Regular cardiac myocyte (primary cell): ENCODE measurements around the gene REN. TPM values are rescaled to one million over a fixed set of nuclear protein-coding genes. Genes with fewer than 3 reads are reported as not detected.

ENCODE experiments used
- total RNA-seq: library from RNA; depleted of rRNA; stranded (reverse); fragments of >200 nt; gene quantifications from 2 replicates; pipeline ENCODE4 v1.2.3, GENCODE V29; 2014

REN gene
- not detected in 2 replicates for total RNA-seq

DNA sequence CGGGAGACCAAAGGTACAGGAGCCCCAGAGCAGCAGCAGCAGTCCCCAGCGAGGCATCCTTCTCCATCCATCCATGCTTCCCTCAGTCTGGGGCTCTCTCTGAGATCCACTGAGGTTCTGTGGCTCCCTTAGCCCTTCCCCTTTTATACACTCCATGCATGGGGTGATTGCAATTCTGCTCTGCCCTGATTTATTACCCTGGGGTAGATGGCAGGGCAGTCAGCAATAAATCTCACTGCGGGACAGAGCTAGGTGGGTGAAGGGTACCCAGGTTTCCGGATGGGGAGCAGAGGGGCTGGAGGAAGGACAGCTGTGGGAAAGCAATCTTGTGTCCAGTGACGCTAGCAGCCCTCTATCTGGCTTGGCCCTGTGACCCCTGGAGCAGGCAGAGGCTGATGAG, at the start of gene REN:
Gene REN, minus strand, starts transcription at position 119 of the 400 bp plus-strand sequence. Its CDS starts 44 bp downstream, at position 75.

DNA sequence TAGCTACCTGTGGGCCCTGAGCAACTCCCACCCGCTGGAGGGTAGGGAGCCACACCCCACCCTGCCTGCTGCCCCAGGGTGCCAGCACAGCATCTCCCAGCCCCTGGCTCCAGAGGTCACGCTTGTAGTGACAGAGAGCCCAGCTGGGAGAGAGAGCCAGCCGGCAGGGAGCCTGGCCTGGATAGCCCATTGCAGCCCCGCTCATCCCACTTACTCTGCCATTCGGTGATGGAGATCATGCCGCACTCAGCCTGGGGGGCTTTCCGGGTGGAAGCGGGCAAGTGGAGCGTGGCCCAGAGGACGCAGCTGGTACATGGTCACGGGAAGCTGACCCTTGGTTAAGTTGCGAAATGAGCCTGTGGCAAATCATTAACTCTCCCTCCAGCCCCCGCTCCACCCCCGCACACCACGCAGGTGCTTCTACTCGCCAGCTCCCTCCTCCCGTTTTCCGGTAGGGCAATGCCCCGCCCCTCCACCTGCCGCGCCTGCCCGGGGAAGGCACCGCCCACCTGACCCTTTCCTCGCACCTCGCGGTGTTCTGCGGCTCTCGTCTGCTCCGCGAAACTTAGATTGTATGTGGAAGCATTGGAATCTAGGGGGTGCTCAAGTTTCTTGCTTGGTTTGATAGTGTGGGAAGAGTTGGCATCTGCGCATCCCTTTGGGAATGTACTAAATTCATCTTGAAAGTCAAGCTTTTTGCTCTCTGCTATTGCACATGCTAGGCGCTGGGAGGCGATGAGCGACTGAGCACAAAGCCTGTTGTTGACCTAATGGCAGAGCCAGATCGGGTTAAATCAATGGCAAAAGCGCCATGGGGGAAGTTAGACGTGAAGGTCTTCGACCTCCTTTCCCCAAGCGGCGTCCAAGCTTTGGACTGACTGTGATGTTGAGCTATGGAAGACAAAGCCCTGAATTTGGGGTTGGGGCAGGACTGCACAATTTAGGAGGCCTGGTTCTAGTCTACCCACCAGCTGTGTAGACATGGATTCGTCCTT, 47.8 kb upstream of the REN start, which contains the start of gene GOLT1A:
Gene GOLT1A, minus strand, starts transcription at position 321 of the 995 bp plus-strand sequence. Its CDS starts 82 bp downstream, at position 239.

DNA sequence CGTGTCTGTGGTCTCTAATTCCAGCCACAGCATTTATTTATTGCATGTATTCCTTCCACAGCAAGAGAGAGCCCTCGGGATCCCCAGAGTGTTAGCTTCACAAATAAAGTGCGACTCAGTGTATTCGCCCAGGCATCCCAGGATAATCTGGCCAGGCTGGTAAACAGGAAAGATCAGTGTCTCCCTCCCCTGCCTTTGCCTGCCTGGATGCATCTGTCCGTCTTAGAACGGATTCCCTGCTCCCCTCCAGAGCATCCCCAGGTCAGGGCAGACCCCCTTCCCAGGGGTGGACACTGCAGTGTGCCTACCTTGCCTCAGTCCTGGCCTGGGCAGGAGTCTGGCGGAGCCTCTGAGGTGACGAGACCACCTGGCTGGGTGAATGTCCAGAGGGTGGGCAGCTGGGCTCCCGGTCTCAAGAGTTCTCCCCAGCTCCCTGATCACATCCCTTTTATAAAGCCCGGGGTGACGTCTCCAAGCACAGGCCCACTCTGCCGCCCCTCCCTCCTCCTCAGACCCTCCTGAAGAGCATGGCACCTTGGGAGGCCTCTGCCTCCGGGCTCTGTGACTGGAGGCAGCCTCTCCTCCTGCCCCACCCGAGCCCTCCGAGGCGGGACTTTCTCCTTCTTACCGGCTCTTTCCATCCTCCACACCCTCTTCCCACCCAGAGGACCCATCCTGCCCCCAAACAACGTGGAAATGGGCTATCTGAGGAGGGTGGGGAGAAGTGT, 30.1 kb upstream of the REN start, which contains the start of gene KISS1:
Gene KISS1, minus strand, starts transcription at position 424 of the 728 bp plus-strand sequence. CDS start 3,615 bp downstream, outside the sequence.

DNA sequence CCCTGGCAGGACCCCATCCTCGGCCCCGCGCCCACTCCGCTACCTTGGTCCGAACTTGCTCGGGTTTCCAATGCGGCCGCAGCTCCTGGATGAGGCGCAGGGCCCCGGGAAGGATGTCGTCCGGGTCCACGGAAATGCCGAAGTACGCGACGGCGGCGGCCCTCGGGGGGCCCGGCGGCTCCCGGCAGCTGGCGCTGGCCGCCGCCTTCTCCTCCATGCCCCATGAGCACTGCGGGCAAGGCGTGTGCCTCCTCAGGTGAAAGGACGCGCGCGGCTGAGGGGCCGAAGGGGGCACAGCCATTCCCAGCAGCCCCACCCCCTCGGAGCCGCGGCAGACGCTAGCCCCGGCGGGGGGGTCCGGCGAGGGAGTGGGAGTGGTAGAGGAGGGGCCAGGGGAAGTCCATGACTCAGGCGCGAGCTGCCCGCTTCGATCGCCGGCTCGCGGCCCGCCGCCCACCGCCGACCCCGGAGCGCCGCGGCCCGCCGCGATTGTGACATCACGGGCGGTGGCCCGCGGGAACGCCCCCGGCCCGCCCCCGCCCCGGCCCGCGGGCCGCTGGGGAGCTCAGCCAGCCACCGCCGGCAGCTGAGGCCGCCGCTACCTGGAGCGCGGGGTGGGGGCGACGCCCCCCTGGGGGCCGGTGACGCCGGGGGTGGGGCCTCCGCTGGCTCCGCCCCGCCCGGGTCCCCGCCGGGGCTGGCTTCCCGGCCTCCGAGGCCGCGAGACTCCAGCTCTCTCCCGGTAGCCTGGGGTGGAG, 14.4 kb downstream of the REN start, which contains the start of gene ETNK2:
Gene ETNK2, minus strand, starts transcription at position 493 of the 758 bp plus-strand sequence. Its CDS starts 192 bp downstream, at position 301.

Other genes starting within 250 kb of the REN start
- 3.7 and 6.3 TPM in 2 replicates for gene SOX13, start 93.2 kb downstream of the REN start, total RNA-seq
- gene ETNK2, start 14.3 kb downstream of the REN start, total RNA-seq, result 1.2 and 3.7 TPM in 2 replicates
- gene KISS1, start 30.2 kb upstream of the REN start, total RNA-seq, result 1.5 TPM in 1 of 2 replicates, not detected in the other
- not detected in 2 replicates for gene GOLT1A, start 47.7 kb upstream of the REN start, total RNA-seq
- gene PLEKHA6, start 193.6 kb upstream of the REN start, total RNA-seq, result under 0.01 TPM in 2 replicates
- gene PPP1R15B, start 245.5 kb upstream of the REN start, total RNA-seq, result 14.4 and 29.7 TPM in 2 replicates